ENCODE results near the gene FHAD1.

GRCh38 chr1:15341228-15341627, 94.2 kb downstream of the FHAD1 start:
- TF ChIP-seq KDM2B (CRISPR knock-in tag; IDR thresholded peaks at IDR 0.05) (no peak), TCF3 (CRISPR knock-in tag; IDR thresholded peaks at IDR 0.05) (no peak), CTCFL (IDR thresholded peaks at IDR 0.05; ENCODE audit: borderline replicate concordance, insufficient read depth, low read depth, low read length, poor library complexity, severe bottlenecking) (no peak), TAL1 (IDR thresholded peaks at IDR 0.05) (no peak), BRCA1 (IDR thresholded peaks at IDR 0.05) (no peak), BRCA1 (CRISPR knock-in tag; IDR thresholded peaks at IDR 0.05) (no peak), ETV6 (IDR thresholded peaks at IDR 0.05; ENCODE audit: borderline replicate concordance in 1 of 2, low read depth in 2 of 2, low read length in 1 of 2) (no peak), ETV6 (CRISPR knock-in tag; IDR thresholded peaks at IDR 0.05; ENCODE audit: borderline replicate concordance) (no peak), TAF15 (IDR thresholded peaks at IDR 0.05; ENCODE audit: low read depth, low read length) (no peak)

Data from K562 (cell line).